Suprapubic skin (tissue), 3 donors: ENCODE measurements around the gene CCDC159.

Experiments
- POLR2AphosphoS5 ChIP-seq, 3 donors: sonication (generic); formaldehyde crosslinking; IDR thresholded peaks; one replicate each; pipeline ENCODE4 v1.6.1; 2017; ENCODE audit warnings: antibody characterized with exemption in 3 of 3
- TF ChIP-seq, protein P1 (sequence below), 2 donors: fragments of 200-600 bp in 1 of 2; fragments of 450-650 bp in 1 of 2; sonication (generic) in 1 of 2; IDR thresholded peaks; one replicate each; pipeline ENCODE4 v1.5.1; 2016 to 2019; ENCODE audit warnings: antibody characterized with exemption in 2 of 2, mild to moderate bottlenecking in 1 of 2, moderate library complexity in 1 of 2

DNA sequence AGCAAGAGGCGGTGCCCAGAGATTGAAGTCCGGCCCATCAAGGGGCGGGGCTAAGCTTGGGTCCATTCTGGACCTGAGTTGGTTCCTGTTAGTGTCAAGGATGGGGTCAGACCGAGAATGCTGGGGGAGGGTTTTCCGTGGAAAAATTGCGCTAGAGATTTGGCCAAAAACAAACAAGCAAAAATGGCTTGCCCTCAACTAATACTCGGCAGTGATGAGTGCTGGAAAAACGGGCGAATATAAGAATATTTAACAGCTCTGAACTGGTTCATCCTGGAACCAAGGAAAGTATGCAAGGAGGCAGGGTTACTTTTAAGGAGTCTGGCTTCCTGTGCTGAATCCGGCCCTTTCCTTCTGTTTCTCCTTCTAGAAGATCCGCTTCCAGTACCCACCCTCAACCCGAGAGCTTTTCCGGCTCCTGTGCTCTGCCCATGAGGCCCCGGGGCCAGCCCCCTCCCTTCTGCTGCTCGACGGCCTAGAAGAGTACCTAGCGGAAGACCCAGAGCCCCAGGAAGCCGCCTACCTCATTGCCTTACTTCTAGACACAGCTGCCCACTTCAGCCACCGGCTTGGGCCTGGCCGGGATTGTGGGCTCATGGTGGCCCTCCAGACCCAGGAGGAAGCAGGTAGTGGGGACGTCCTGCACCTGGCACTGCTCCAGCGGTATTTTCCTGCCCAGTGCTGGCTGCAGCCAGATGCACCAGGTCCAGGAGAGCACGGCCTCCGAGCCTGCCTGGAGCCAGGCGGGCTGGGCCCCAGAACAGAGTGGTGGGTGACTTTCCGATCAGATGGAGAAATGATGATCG lies 29.0 kb downstream of the CCDC159 start:
- TF ChIP-seq, protein P1, sequence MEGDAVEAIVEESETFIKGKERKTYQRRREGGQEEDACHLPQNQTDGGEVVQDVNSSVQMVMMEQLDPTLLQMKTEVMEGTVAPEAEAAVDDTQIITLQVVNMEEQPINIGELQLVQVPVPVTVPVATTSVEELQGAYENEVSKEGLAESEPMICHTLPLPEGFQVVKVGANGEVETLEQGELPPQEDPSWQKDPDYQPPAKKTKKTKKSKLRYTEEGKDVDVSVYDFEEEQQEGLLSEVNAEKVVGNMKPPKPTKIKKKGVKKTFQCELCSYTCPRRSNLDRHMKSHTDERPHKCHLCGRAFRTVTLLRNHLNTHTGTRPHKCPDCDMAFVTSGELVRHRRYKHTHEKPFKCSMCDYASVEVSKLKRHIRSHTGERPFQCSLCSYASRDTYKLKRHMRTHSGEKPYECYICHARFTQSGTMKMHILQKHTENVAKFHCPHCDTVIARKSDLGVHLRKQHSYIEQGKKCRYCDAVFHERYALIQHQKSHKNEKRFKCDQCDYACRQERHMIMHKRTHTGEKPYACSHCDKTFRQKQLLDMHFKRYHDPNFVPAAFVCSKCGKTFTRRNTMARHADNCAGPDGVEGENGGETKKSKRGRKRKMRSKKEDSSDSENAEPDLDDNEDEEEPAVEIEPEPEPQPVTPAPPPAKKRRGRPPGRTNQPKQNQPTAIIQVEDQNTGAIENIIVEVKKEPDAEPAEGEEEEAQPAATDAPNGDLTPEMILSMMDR (IDR thresholded peaks at IDR 0.05): no peak
- TF ChIP-seq POLR2AphosphoS5 (IDR thresholded peaks at IDR 0.05): no peak
